NCI-H446 treated with DMSO at 0.1 percent for 48 hours (cell line): Measurements from ENCODE around the gene JPH4.
"Not testable (repeated sequence)": the region's sequence is repeated elsewhere in the genome, so short reads cannot be mapped to it uniquely, and the experiment has no call there.

Experiments used
- DNase-seq: peaks from one replicate; lab custom pipeline; 2025; lab: John Stamatoyannopoulos, UW

Gene JPH4

DNA sequence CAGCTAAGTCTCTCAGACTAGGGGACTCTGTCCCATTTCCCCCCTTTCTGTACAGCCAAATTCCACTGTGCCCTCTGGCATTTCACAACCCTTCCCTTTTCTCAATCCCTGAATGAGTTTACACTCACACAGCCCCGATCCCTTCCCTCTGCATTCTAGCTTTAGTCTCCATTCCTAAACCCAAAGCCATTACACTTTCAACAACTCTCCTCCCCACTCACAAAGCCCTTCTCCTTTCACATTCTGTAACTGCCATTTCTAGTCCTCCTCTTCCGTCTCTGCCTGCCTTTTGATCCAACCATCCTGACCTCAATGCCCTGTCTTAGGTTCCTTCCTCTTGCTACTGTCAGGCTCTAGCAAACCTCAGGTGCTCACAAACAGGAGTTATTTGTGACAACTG is 30.7 kb downstream of the JPH4 start:
- DNase-seq, result no peak

- DNase-seq, result no peak
Observed at GRCh38 chr14:23546450-23547035, 32.0 kb downstream of the JPH4 start.

- DNase-seq, result no peak
Observed at GRCh38 chr14:23545740-23546365, 32.7 kb downstream of the JPH4 start.

DNA sequence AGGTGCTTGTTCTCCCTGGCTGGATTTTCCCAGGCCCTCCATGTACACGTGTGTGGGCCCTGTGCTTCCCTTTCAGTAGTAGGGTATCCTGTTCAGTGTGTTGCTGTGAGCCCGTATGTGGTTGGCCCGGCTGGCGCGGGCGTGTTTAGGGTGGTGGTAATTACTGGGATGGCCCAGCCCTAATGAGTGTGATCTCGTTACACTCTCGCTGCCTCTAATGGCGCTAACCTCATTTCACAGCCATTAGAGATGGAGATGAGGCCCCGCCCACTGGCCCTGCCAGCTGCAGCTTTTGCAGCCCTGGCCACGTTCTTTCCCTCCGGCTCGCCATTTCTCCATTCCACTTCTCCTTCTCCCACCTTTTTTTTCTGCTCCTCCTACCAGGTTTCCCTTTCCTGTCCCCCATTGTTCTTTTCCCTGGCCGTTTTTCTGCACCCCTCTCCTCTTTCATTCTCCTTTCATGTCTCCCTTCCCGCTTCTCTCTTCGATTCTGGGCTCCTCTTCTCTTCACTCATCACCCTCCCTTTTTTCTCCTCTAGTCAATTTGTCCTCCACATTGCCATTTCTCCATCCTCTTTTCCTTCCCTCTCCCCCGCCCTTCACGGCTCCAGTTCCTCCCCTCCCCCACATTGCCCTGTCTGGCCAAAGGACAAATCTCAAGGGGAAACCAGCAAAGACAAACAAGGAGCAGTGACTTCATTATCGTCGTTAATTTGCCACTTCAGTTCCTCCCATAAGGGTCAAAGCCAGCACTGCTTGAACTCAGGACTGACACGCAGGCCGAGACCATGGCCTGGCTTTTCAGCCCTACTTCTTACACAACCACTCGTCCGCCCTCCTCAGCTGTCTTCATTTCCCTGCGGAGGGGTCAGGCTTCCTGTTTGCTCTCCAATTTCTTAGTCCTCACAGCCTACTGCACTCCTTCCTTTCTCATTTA is 33.8 kb downstream of the JPH4 start:
- no peak for DNase-seq

DNA sequence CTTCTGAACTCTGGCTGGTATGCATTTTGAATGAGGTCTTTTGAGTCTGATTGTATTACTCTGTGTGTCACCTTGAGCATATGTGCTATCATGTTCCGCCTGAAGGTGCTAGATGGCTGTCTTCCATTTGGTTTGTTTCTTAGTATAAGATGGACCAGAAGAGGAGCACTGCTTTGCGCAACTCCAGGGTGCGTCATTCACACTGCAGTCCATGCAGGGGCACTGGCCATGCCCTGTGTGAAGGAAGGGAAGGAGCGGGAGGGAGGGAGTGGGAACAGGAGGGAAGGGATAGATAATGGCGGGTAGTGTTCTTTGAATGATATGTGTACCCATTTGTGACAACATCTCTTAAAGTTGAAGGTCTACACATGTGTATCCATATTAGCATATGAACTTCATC is 35.2 kb downstream of the JPH4 start:
- DNase-seq, result no peak

DNA sequence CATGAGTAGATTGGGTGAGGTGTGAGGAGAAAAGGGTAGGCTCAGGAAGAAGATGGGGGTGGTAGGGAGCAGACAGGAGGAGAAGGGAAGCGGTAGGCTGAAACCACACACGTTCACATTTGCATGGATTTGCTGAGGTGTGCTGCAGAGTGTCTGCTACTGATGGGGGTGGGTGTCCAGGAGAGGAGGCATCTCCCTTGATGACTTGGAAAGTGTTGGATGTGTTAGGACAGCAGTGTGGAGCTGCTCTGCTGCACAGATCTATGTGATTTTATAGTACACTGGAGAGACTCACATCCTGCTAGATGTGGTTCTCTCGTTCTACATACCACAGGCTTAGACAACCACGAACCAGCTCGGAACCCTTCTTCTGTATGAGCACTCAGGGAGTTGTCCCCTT is 36.3 kb downstream of the JPH4 start:
- DNase-seq, result no peak

DNA sequence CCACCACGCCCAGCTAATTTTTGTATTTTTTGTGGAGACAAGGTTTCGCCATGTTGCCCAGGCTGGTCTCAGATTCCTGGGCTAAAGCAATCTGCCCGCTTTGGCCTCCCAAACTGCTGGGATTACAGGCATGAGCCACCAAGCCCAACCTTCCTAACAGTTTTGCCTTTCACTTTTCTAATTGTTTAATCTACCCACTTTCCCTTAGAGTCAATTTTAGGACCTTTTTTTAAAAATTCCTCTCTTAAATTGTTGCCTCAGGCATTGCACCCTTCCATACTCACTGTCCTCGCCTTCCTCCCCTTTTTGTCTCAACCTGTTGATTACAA is 38.5 kb downstream of the JPH4 start:
- no peak for DNase-seq

GRCh38 chr14:23539248-23540140 is 39.1 kb downstream of the JPH4 start:
- DNase-seq, result peak; percentile 30

- no peak for DNase-seq
Observed at GRCh38 chr14:23538785-23539184, 39.8 kb downstream of the JPH4 start.

- no peak for DNase-seq
Observed at GRCh38 chr14:23538050-23538718, 40.4 kb downstream of the JPH4 start.

DNA sequence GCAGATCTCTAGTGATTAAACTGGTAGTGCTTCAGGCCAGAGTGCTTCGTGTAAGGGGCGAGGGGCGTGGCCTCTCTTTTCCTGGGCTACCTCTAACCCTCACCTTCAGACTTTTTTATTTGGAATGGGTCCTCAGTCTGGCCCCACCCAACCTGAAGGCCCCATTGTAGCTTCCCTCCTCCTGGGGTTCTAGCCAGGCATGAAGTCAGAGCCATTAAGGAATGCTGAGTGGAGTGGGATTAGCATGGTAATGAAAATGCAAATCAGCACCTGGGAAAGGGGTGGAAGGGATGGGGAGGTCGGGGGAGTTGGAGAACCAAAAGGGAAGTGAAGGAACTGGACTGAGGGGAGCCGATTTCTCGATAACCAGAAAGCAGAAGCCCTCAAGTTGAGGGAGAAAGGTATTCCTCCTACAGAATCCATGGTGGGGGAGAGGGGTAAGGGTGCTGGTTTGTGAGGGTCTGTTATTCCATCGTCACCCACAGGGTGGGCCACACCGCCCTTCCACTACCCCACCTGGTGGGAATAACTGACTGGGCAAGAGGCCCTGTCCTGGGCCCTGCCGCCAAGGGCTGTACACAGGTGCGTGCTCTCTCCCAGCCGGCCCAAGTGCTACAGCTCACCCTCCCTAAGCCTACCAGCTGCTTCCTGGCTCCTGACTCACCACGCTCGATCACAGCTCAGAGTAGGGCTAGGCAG is 41.1 kb downstream of the JPH4 start:
- no peak for DNase-seq

DNA sequence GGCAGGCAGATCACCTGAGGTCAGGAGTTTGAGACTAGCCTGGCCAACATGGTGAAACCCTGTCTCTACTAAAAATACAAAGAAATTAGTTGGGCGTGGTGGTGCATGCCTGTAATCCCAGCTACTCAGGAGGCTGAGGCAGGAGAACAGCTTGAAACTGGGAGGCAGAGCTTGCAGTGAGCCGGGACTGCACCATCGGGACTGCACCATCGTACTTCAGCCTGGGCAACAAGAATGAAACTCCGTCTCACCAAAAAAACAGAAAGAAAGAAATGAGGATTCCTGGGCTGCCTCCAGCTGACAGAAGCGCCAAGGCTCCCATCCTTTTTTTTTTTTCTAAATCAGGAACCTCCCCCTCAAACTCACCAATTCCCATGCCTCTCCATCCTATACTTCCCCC is 41.7 kb downstream of the JPH4 start:
- DNase-seq, result not testable (repeated sequence)

GRCh38 chr14:23536494-23536893 is 42.1 kb downstream of the JPH4 start:
- DNase-seq, result no peak

GRCh38 chr14:23535943-23536342 is 42.6 kb downstream of the JPH4 start:
- DNase-seq, result no peak

- no peak for DNase-seq
Observed at GRCh38 chr14:23533652-23534435, 44.7 kb downstream of the JPH4 start.

DNA sequence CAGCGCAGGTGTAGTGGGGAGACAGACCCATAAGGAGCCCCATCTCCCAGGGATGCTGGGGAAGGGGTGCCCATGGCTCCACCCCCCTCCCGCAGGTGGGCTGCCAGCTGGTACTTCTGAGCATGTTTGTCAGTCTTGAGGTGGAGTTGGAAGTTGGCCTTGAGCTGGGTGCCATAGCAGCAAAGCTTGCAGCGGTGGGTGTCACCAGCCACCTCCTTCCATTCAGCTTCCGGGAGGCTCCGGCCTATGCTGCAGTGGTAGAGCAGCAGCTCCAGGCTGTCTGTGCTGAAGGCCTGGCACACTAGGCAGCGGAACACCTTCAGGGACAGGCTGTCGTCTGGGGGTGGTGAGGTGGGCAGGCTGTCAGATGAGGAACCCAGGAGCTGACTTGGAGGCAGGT is 45.9 kb downstream of the JPH4 start:
- no peak for DNase-seq

DNA sequence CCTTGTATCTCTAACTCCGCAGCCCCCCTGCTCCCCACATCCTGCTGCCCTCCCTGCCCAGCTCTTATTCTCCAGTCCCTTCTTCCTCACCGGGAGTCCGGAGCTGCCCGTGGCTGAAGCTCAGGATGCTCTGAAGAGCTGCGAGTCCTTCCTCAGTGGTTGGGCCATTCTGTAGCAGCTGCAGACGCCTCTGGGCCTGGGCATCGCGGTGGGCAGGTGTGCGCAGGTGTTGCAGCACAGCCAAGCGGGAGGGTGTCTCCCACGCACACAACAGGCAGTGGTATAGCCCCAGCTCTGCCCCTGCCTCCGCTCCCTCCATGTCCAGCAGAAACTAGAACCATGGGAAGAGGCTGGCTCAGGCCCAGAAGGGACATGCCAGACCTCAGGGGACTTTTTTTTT is 47.2 kb downstream of the JPH4 start:
- DNase-seq, result no peak

- DNase-seq, result no peak
Observed at GRCh38 chr14:23530375-23531055, 48.1 kb downstream of the JPH4 start.

DNA sequence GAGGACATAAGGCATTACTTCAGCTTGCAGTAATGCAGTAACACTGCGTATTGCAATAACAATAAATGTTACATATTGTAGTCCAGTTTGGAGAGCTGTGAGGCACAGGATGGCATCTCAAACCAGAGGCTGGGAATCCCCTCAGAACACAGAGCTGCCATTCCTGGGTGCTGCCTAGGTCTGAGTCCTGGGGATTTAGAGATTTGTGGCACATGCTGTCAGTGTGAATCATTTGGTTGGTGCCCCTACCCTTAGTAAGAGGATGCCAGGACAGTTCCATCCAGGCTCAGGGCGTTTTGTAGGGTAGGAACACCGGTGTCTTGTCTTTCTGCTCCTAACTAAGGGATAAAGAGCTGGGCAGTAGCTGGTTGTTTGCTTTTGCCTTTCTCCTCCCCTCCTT is 49.6 kb downstream of the JPH4 start:
- no peak for DNase-seq

DNA sequence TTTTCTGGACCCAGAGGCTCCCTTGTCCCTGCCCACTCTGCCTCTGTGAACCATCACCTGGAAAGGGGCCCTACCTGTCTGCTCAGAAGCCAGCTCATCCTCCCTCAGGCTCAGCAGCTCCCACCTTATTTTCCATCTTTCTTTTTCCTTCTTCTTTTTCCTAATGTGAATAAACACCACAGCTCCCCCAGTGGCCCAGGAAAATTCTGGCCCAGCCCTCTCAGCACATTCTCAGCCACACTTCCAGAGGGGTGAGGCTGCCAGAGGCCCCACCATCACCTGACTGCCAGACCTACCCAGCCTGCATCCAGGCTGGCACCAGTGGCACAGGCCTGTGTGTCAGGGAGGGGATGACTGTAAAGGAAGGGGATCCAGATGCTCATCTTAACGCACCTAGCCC is 50.0 kb downstream of the JPH4 start:
- DNase-seq, result no peak
